Hepatocyte (in vitro differentiated cells): ENCODE data around the gene PDZD4. TPM values are rescaled to one million over a fixed set of nuclear protein-coding genes. Genes with fewer than 3 reads are reported as not detected.

Experiments used
- DNase-seq: peaks from one replicate; pipeline ENCODE4 v3.0.0-alpha.2; 2016; ENCODE audit warnings: low spot score
- H2AFZ ChIP-seq: fragments of 200-600 bp; sonication (generic); 2 replicates; pipeline ENCODE4 v1.6.0; 2016; ENCODE audit warnings: antibody characterized with exemption, mild to moderate bottlenecking
- H3K27ac ChIP-seq: fragments of 200-600 bp; sonication (generic); 2 replicates; pipeline ENCODE4 v1.5.1; 2016; ENCODE audit warnings: mild to moderate bottlenecking
- H3K27me3 ChIP-seq: fragments of 200-600 bp; sonication (generic); 2 replicates; pipeline ENCODE4 v1.6.1; 2016
- H3K36me3 ChIP-seq: fragments of 200-600 bp; sonication (generic); replicated peaks from 2 replicates; pipeline ENCODE4 v1.5.1; 2016; ENCODE audit warnings: low read depth; ENCODE audit not compliant: insufficient read depth
- H3K4me1 ChIP-seq: fragments of 200-600 bp; sonication (generic); 2 replicates; pipeline ENCODE4 v1.5.1; 2016; ENCODE audit warnings: mild to moderate bottlenecking, moderate library complexity; ENCODE audit not compliant: insufficient read depth
- H3K4me2 ChIP-seq: fragments of 200-600 bp; sonication (generic); 2 replicates; pipeline ENCODE4 v1.6.0; 2016
- H3K4me3 ChIP-seq: fragments of 200-600 bp; sonication (generic); 2 replicates; pipeline ENCODE4 v1.5.1; 2016; ENCODE audit warnings: mild to moderate bottlenecking
- H3K79me2 ChIP-seq: fragments of 200-600 bp; sonication (generic); 2 replicates; pipeline ENCODE4 v1.6.0; 2017; ENCODE audit warnings: mild to moderate bottlenecking
- H3K9me2 ChIP-seq: fragments of 200-600 bp; sonication (generic); replicated peaks from 2 replicates; pipeline ENCODE4 v1.6.0; 2017; ENCODE audit warnings: mild to moderate bottlenecking; ENCODE audit not compliant: insufficient read depth
- H3K9me3 ChIP-seq: fragments of 200-600 bp; sonication (generic); 2 replicates; pipeline ENCODE4 v1.5.1; 2016; ENCODE audit warnings: low read depth, mild to moderate bottlenecking
- H4K20me1 ChIP-seq: fragments of 200-600 bp; sonication (generic); 2 replicates; pipeline ENCODE4 v1.6.0; 2016; ENCODE audit warnings: mild to moderate bottlenecking; ENCODE audit not compliant: insufficient read depth, poor library complexity, severe bottlenecking
- EZH2 ChIP-seq: fragments of 200-600 bp; sonication (generic); IDR thresholded peaks from 2 replicates; pipeline ENCODE4 v1.6.1; 2016; ENCODE audit warnings: antibody characterized with exemption, mild to moderate bottlenecking, borderline replicate concordance
- EZH2phosphoT487 ChIP-seq: fragments of 200-600 bp; sonication (generic); IDR thresholded peaks from one replicate; pipeline ENCODE4 v1.6.1; 2018; ENCODE audit warnings: antibody characterized with exemption, mild to moderate bottlenecking, low read depth, moderate library complexity; ENCODE audit not compliant: unreplicated experiment, severe bottlenecking
- WGBS: methylation state at CpG from one replicate; pipeline ENCODE4 v1.1.6; 2016; ENCODE audit warnings: low lambda C conversion rate; ENCODE audit errors: missing lambda C conversion rate; 5-methylcytosine and 5-hydroxymethylcytosine counted together
- polyA plus RNA-seq: library from polyadenylated mRNA; unstranded; fragments of >200 nt; fragmentation: Nextera tagmentation; extraction: Ambion mirVana; gene quantifications from 2 replicates; pipeline ENCODE4 v1.2.1, GENCODE V29; 2016
- total RNA-seq: library from RNA; depleted of rRNA; stranded (reverse); fragments of >200 nt; gene quantifications from 2 replicates; pipeline ENCODE4 v1.2.3, GENCODE V29; 2014
- TF ChIP-seq, protein P1 (sequence below): fragments of 200-600 bp; sonication (generic); IDR thresholded peaks from 2 replicates; pipeline ENCODE4 v1.5.1; 2016; ENCODE audit warnings: antibody characterized with exemption, mild to moderate bottlenecking; ENCODE audit not compliant: poor library complexity

PDZD4 gene
- total and polyA plus RNA-seq, 2 experiments from 2014 or later: 0.59 to 2.8 TPM

DNA sequence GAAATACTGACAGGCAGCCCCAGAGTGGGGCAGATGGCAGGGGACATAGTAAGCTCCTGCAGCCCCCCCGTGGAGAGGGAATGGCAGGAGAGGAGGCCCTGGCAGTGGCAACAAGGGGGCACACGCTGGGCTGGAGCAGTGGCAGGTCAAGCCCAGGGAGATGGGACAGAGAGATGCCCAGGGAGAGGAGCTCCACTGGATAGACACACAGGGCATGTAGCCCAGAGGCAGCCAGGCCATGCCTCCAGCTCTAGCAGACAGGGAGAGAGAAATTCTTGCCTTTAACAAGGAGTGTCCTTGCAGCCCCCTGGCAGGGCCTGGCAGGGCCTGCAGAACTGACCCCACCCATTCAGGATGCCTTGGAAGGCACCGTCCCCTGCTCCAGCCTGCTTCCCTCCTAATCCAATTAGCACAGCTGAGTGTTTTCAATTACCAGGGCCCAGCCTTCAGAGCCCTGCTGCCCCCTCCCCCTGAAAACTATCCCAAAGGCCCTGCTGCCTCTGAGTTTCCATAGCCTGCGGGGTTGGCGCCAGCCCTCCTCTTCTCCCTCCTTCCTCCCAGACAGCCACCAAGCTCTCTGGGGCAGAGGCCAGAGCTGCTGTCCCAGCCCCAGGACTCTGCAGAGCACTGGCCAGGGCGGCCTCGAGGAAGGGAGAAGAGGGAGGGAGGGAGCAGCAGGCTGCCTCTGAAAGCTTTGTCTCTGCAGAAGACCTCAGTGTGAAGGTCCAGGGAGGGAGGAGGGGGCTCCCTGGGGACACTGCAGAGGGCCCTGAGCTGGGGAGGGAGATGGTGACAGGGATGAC is 43.1 kb upstream of the PDZD4 start:
- Histone ChIP-seq H3K4me3 (no peak overlapping the region), H3K4me1 (no peaks in the 10 kb centered on the region), H3K27ac (no peak overlapping the region), H3K4me2 (no peak overlapping the region), H3K9me3 (no peaks in the 10 kb centered on the region), H3K9me2 (no peaks in the 10 kb centered on the region), H2AFZ (no peak overlapping the region), H4K20me1 (no peaks in the 10 kb centered on the region), H3K36me3 (no peaks in the 10 kb centered on the region), H3K79me2 (no peaks in the 10 kb centered on the region), H3K27me3 (no peaks in the 10 kb centered on the region)
- TF ChIP-seq EZH2phosphoT487 (no peak), EZH2 (no peak)
- TF ChIP-seq, protein P1, sequence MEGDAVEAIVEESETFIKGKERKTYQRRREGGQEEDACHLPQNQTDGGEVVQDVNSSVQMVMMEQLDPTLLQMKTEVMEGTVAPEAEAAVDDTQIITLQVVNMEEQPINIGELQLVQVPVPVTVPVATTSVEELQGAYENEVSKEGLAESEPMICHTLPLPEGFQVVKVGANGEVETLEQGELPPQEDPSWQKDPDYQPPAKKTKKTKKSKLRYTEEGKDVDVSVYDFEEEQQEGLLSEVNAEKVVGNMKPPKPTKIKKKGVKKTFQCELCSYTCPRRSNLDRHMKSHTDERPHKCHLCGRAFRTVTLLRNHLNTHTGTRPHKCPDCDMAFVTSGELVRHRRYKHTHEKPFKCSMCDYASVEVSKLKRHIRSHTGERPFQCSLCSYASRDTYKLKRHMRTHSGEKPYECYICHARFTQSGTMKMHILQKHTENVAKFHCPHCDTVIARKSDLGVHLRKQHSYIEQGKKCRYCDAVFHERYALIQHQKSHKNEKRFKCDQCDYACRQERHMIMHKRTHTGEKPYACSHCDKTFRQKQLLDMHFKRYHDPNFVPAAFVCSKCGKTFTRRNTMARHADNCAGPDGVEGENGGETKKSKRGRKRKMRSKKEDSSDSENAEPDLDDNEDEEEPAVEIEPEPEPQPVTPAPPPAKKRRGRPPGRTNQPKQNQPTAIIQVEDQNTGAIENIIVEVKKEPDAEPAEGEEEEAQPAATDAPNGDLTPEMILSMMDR: no peak
- no peak for DNase-seq
- WGBS: 39% methylated on average over 7 of the region's 7 CpGs

DNA sequence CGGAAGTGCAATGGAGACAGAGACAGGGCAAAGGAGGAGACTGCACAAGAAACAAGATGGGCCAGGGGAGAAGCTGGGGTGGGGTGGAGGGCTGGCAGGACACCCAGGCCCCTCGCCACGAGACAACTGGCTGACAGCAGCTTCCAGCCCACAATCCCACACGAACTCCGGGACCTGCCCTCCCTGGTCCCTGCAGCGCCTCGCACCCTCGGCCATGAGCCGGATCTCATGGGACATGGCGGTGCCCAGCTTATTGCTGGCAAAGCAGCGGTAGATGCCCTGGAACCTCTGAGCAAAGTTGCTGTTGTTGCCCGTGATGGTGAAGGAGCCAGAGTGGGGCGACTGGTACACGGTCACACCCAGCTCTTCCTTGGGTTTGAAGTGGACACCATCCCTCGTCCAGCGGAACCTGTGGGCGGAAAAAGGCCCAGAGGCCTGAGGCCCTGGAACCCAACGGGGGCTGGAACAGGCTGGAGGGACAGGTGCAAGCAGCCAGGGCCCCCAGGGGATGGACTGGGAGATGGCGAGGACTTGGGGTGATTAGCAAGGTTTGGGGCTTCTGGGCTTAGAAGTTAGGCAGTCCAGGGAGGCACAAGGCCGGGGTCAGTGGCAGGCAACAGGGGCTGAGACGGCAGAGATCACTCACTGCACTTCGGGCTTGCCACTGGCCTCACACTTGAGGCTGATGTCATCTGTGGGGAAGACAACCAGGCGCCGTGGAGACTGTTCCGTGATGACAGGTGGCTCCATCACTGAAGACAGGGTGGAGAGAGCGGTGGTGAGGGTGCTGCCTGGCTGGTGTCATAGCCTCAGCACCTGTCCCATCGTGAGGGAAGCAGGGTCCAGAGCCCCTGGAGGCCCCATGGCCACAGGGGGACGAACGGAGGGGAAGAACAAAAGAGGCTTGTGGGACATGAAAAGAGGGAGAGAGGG is 41.9 kb upstream of the PDZD4 start:
- WGBS: 82% methylated on average over 28 of the region's 29 CpGs
- Histone ChIP-seq H3K9me3 (no peaks in the 10 kb centered on the region), H3K9me2 (no peaks in the 10 kb centered on the region), H3K4me2 (no peak overlapping the region), H3K27ac (no peak overlapping the region), H2AFZ (no peak overlapping the region), H3K27me3 (no peaks in the 10 kb centered on the region), H4K20me1 (no peaks in the 10 kb centered on the region), H3K4me1 (no peaks in the 10 kb centered on the region), H3K4me3 (no peak overlapping the region), H3K36me3 (no peaks in the 10 kb centered on the region), H3K79me2 (no peaks in the 10 kb centered on the region)
- TF ChIP-seq EZH2: no peak
- TF ChIP-seq, protein P1: no peak
- TF ChIP-seq EZH2phosphoT487: no peak
- DNase-seq: no peak

DNA sequence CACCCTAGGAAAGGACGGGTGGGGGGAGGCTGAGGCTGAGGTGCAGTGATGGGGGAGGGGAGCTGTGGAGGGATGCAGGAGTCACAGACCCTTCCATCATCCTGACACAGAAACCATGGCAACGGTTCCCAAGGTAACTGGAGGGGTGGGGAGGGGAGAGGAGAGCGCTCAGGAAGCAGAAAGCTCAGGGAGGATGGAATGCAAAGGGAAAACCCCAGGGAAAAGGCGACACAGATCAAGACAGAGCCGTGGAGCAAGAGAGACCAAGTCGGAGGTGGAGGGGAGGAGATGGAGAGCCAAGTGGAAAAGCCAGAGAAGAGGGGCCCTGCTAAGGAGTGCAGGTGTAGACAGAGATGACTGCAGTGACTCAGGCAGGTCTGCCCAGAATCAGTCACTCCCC is 41.1 kb upstream of the PDZD4 start:
- no peaks in the 10 kb centered on the region for H3K27me3 ChIP-seq
- H3K9me2 ChIP-seq: no peaks in the 10 kb centered on the region
- H3K36me3 ChIP-seq: no peaks in the 10 kb centered on the region
- H3K4me3 ChIP-seq: no peak overlapping the region
- 55% methylated on average over 6 of the region's 6 CpGs for WGBS
- H3K79me2 ChIP-seq: no peaks in the 10 kb centered on the region
- no peaks in the 10 kb centered on the region for H4K20me1 ChIP-seq
- H3K9me3 ChIP-seq: no peaks in the 10 kb centered on the region
- no peak for DNase-seq
- no peak overlapping the region for H2AFZ ChIP-seq
- TF ChIP-seq EZH2 (no peak), EZH2phosphoT487 (no peak)
- TF ChIP-seq, protein P1: no peak
- no peaks in the 10 kb centered on the region for H3K4me1 ChIP-seq
- H3K4me2 ChIP-seq: no peak overlapping the region
- H3K27ac ChIP-seq: no peak overlapping the region
